IPS-NIHi7 (cell line): ENCODE data around the gene GCSAM.
"Not testable (repeated sequence)": the region's sequence is repeated elsewhere in the genome, so short reads cannot be mapped to it uniquely, and the experiment has no call there.

Experiments
- DNase-seq: peaks from one replicate; pipeline ENCODE4 v3.0.0; 2012; ENCODE audit warnings: mixed read lengths; ENCODE audit errors: extremely low spot score

Gene GCSAM

DNA sequence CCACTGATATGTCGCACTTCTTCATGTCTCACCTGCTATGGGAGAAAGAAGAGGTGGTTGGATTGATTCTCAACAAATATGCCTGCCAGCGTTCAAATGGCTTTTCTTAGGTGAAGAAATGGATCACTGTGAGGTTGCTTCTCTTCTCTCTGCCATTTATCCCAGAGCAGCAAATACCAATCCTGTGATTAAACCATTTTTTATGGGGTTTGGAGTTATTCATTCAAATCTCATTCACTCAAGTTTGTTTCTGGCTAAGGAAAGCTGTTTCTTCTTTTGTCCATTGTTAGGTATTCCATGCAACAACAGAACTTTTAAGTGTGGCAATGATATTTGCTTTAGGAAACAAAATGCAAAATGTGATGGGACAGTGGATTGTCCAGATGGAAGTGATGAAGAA, 59.0 kb downstream of the GCSAM start:
- DNase-seq = no peak

DNA sequence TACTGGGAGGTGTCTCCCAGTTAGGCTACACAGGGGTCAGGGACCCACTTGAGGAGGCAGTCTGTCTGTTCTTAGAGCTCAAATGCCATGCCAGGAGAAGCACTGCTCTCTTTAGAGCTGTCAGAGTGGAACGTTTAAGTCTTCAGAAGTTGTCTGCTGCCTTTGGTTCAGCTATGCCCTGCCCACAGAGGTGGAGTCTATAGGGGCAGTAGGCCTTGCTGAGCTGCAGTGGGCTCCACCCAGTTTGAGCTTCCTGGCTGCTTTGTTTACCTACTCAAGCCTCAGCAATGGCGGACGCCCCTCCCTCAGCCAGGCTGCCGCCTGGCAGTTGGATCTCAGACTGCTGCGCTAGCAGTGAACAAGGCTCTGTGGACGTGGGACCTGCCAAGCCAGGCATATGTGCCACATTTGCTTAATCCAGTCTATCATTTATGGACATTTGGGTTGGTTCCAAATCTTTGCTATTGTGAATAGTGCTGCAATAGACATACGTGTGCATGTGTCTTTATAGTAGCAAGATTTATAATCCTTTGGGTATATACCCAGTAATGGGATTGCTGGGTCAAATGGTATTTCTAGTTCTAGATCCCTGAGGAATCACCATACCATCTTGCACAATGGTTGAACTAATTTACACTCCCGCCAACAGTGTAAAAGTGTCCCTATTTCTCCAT, 60.5 kb downstream of the GCSAM start:
- not testable (repeated sequence) for DNase-seq
